A172 (cell line): ENCODE results near the gene NT5C3A. TPM values are rescaled to one million over a fixed set of nuclear protein-coding genes. Genes with fewer than 3 reads are reported as not detected.
"Not testable (repeated sequence)": the region's sequence is repeated elsewhere in the genome, so short reads cannot be mapped to it uniquely, and the experiment has no call there.

Experiments used
- DNase-seq: peaks from one replicate; pipeline ENCODE4 v3.0.0-alpha.2; 2015; ENCODE audit warnings: low spot score
- total RNA-seq: library from RNA; depleted of rRNA; stranded (reverse); fragments of >200 nt; shearing (Covaris generic); gene quantifications from 2 replicates; pipeline ENCODE4 v1.2.3, GENCODE V29; 2014; rRNA removed

NT5C3A gene
- total RNA-seq, 1 experiment from 2014 or later, result 49.0 TPM

DNA sequence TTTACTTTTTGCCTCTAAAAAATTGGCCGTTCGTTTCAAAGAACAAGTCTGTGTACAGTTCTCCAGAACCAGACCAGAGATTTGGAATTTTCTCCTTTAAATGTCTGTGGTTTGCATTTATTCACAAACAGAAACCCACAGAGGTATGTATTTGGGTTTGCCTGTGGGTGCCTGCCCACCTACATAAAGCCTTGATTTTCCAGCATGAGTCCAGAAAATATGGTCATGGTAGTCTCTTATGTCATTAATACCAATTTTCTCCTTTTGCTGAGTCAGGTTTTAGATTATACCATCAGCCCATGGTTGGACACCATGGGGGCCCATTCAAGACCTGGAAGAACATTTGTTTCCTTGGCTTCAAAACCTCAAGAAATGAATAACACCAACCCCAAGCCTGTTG, 82.7 kb downstream of the NT5C3A start:
- not testable (repeated sequence) for DNase-seq

DNA sequence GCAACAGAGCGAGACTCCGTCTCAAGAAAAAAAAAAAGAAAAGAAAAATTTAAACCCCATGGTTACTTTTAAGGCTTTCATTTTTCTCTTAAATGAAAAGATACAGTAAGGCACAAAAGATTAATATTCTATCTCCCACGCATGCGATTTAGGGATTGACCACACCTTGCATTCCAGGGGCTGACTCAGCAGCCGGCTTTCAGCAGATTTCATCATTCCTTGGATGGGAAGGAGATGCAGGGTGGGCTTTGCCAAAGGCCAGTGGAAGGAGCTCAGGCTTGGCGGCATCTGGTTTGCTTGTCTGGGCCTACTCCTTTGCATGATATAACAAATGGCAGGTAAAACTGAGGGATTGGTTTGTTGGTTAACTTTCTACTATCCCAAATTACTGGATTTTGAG, 83.3 kb downstream of the NT5C3A start:
- DNase-seq, result peak; percentile 72

DNA sequence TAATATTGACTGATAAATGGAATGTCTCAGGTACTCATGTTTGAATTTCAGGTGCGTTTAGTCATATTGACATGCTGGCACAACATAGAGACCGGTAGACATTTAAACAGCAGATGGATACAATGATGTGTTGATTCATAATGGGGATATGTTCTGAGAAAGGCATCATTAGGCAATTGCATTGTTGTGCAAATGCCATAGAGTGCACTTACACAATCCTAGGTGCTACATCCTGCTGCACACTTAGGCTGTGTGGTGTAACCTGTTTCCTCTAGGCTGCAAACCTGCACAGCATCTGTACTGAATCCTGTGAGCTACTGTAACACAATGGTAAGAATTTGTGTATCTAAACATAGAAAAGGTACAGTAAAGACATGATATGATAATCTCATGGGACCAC, 85.4 kb downstream of the NT5C3A start:
- DNase-seq, result not testable (repeated sequence)

DNA sequence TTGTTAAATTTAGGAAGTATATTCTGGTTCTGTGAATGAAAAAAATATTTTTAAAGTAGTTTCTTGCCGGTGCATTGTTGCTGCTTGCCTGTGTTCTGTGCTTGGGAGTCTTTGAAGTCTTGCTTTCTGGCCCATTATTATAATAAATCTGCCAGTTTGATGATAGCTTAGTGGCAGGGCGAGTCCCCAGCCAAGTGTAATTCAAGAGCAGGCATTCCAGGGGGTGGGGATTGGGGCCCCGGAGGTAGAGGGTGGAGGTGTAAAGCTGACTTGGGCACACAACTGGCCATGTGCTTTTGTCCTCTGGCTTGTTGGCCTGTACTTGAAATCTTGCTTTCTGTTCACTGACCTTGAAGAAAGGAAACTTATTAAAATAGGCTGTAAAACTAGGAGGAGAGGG, 90.6 kb downstream of the NT5C3A start:
- not testable (repeated sequence) for DNase-seq

DNA sequence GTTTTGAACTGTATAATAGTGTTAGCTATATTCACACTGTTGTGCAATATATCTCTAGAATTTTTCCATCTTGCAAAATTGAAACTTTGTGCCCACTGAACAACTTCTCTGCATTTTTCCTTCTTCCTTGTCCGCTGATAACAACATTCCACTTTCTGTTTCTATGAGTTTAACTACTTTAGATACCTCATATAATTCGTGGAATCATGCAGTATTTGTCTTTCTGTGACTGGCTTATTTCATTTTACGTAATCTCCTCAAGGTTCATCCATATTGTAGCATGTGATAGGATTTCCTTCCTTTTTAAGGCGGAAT, 95.4 kb downstream of the NT5C3A start:
- DNase-seq, result not testable (repeated sequence)

DNA sequence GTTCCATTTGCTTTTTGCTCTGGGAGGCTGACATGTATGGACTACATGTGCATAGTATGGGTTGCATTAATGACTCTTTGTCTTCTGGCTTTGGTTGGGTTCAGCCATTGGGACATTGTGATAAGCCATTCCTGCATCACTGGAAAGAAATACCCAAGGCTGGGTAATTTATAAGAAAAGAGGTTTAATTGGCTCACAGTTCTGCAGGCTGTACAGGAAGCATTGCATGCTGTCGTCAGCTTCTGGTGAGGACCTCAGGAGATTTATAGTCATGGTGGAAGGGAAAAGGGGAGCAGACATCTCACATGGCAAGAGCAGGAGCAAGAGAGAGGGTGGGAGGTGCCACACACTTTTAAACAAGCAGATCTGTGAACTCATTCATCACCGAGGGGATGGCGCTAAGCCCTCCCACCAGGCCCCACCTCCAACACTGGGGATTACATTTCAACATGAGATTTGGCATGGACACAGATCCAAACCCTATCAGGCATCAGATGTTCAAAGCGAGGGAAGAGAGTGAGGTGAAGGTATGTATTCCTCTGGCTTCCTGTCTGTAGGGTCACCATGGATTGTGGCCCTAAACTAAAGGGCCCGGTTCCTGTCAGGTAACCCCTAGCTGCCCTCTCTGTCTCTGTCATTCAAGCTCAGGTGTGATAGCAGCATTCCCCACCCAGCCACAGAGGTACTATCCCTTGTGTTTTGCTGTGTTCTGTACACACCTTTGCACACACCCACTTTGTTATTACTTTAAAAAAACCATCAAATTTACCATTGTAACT, 95.9 kb downstream of the NT5C3A start:
- not testable (repeated sequence) for DNase-seq

DNA sequence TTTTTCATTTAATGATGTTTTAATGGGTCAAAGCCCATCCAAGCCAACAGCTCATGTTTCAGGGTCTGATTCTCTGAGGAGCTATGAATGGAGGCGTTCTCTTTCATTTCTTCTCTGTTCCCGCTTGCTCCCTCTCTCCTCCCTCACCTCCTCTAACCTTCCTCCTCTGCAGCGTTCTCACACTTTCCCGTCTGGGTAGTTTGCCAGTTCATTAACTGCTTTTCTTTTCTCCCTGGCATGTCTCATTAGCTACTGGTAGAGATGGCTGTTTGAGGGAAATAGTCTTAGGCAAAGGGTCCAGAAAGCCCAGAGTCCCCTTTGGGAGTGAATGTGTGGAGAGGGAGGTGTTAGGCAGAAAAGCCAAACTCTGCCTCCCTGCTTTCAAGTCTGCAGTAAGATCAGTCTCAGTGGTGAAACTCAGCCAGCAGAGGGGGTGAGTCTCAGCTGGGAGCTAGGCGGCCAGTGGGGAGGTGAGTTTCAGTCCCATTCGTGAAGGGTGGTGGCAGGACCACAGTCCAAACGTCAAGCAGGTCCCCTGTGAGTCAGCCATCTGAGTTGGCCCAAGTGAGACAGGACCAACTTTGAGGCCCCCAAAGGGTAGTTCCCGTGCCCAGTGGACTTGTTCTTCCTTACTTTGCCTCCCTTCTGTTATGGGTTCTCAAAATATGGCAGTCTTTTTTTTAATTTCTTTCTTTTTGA, 98.0 kb downstream of the NT5C3A start:
- not testable (repeated sequence) for DNase-seq

Other genes with a start within 250 kb of the NT5C3A start
- 53.8 and 60.2 TPM in 2 replicates for gene KBTBD2, start 171.0 kb downstream of the NT5C3A start, total RNA-seq
- 230 and 277 TPM in 2 replicates for gene FKBP9, start 105.3 kb downstream of the NT5C3A start, total RNA-seq
- gene RP9, start 46.6 kb upstream of the NT5C3A start, total RNA-seq, result 25.9 and 40.4 TPM in 2 replicates
- gene BBS9, start 66.8 kb upstream of the NT5C3A start, total RNA-seq, result 12.2 and 18.7 TPM in 2 replicates